ENCODE results near the gene HECTD1.
"Not testable (repeated sequence)": the region's sequence is repeated elsewhere in the genome, so short reads cannot be mapped to it uniquely, and the experiment has no call there.

Gene HECTD1

DNA sequence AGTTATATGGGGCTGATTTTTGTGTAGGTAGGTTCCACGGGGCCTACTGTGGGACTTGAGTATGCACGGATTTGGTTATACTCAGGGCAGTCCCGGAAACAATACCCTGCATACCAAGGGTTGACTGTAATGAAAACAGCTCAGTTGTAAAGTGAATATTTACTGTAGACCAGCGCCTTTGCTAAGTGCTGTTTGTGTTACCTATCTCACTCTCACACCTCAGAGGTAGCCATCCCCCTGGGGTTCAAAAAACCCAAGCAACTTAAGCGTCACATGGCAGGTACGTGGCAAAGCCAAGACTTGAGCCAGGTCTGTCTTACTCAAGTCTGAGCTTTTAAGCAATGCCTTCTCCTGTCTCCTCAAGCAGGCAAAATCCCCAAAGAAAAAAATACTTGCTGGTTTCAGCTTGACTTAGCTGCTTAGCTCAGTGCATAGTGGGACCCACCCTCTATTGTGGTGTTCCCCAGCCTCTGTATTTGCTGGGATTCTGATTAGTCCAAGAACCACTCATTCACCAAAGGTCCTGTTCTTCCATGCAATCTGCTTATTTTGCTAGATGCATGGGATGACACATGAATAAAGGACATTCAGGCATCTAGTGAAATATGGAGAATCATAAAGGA lies 147.2 kb downstream of the HECTD1 start:
- in situ Hi-C loops (cut with MboI; ENCODE audit: low sequenced_read_pairs): no loop called here

DNA sequence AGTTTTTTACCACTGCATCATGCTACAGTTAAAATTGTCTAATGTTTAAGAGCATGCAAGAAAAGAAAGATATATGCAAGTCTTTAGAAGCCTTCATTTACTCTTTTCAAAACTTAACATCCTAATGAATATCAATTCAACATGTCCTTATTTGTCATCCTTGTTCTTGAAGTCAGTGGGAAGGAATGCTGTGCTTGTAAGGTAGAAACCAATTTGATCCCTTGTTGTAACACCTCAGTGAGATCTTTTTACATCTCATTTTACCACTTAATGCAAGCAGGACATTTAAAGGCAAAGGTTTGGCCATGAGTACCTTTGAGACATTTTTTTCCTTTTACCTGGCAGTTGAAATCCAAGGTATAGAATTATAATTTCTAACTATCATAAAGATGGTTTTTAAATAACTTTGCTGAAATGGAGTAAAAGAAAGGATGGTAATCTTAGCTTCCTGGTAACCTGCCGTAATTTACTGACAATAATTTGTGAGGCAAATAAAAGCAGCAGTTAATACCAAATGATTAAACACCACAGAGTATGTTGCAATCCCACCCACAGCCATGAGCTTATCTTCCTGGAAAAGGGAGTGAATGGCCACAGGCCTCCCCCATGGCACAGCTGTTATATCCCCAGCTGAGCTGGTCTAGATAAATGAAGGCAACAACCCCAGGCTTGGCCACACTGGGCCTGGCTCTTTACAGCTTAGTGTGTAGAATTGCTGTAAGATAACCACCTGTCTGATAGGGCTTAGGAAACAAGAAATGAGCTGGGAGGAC lies 148.3 kb downstream of the HECTD1 start:
- in situ Hi-C loops (cut with MboI; ENCODE audit: low sequenced_read_pairs): no loop called here

DNA sequence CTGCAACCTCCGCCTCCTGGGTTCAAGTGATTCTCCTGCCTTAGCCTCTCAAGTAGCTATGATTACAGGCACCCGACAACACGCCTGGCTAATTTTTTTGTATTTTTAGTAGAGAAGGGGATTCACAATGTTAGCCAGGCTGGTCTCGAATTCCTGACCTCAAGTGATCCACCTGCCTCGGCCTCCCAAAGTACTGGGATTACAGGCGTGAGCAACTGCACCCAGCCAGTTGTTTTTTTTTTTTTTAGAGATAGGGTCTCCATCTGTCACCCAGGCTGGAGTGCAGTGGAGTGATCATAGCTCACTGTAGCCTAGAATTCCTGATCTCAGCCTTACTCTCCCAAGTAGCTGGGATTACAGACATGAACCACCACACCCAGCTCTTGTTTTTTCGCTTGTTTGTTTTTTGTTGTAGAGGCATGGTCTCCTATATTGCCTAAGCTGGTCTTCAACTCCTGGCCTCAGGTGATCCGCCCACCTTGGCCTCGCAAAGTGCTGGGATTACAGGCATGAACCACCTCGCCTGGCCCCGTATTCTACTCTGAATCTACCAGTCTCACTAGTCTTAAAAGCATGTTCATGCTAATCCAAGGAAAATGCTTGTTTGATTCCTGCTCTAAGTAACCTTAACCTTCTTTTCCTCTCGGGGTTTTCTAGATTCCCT lies 149.8 kb downstream of the HECTD1 start:
- in situ Hi-C loops (cut with MboI; ENCODE audit: low sequenced_read_pairs): no loop called here

DNA sequence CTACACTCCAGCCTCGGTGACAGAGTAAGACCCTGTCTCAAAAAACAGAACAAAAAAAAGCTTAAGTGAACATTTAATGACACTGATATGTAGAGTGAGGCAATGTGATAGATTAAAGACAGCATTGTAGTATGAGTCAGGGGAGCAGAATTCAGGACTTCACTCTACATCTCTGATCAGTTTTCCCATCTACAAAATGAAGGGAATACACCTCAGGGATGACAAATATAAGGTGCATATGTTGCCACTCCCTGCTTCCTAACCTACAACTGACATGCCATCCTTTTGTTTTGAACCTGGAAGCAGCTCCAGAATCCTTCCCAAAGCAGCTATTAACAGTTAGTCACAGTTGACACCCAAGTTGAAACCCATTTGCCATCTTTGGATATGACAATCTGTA lies 150.6 kb downstream of the HECTD1 start:
- in situ Hi-C loops (cut with MboI; ENCODE audit: low sequenced_read_pairs): no loop called here

DNA sequence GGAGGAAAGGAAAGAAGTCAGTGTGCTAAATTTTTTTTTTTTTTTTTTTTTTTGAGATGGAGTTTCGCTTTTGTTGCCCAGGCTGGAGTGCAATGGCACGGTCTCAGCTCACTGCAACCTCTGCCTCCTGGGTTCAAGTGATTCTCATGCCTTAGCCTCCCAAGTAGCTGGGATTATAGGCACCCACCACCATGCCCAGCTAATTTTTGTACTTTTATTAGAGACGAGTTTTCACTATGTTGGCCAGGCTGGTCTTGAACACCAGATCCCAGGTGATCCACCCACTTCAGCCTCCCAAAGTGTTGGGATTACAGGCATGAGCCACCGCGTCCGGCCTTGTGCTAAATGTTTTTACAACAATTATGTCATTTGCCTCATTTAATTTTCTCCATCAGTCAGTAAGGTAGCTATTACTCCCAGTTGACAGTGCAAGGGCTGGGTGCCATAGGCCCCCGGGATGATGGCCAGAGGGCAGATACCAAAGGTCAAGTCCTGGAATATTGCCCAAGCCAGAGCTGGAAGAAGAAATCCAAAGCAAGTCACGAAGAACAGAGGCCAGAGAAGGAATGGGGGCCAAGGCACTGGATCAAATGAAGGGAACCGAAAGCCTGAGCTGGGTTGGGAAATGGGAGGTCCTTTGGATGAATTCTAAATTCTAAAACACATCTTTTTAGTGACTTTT lies 154.5 kb downstream of the HECTD1 start:
- in situ Hi-C loops (cut with MboI; ENCODE audit: low sequenced_read_pairs): not testable (repeated sequence)

DNA sequence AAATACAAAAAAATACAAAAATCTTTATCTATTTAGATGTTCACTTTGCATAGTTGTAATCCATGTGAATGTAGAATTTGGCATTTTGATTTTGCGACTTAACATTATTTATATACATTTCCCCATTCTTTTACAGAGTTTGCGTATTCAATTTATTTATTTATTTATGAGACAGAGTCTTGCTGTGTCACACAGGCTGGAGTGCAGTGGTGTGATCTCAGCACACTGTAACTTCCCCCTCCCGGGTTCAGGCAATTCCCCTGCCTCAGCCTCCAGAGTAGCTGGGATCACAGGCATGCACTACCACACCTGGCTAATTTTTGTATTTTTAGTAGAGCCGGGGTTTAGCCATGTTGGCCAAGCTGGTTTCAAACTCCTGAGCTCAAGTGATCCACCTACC lies 156.1 kb downstream of the HECTD1 start:
- in situ Hi-C loops (cut with MboI; ENCODE audit: low sequenced_read_pairs): no loop called here

DNA sequence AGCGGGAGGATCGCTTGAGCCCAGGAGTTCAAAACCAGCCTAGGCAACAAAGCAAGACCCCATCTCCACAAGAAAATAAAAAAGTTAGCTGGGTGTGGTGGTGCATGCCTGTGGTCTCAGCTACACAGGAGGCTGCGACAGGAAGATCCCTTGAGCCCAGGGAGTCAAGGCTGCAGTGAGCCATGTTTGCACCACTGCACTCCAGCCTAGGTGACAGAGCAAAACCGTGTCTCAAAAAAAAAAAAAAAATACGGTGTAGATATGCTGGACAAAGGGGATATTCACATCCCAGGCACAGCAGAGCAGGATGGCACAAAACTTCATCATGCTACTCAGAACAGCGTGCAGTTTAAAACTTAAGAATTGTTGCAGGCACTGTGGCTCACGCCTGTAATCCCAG lies 156.6 kb downstream of the HECTD1 start:
- in situ Hi-C loops (cut with MboI; ENCODE audit: low sequenced_read_pairs): no loop called here
